ENCODE results near the gene TEX101.
"Not testable (repeated sequence)": the region's sequence is repeated elsewhere in the genome, so short reads cannot be mapped to it uniquely, and the experiment has no call there.

Gene TEX101

GRCh38 chr19:43420954-43421353 lies 6.3 kb downstream of the TEX101 start:
- DNase-seq (ENCODE audit: low read depth) = no peak

- DNase-seq (ENCODE audit: low read depth) = no peak
Observed at GRCh38 chr19:43422000-43422688, 7.5 kb downstream of the TEX101 start.

DNA sequence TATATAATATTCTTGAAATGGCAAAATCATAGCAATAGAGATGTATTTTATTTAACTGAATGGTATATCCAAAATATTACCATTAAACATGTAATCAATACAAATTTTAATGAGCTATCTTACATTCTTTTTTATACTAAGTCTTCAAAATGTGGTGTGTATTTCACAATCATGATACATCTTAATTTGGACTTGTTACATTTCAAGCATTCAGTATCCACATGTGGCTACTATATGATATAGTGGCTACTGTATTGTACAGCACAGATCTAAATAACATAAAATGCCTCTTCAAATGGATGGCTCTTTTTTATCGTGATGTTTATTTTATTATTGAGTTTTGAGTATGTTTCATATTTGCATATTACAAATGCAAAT lies 8.0 kb downstream of the TEX101 start:
- no peak for DNase-seq (ENCODE audit: low read depth)

DNA sequence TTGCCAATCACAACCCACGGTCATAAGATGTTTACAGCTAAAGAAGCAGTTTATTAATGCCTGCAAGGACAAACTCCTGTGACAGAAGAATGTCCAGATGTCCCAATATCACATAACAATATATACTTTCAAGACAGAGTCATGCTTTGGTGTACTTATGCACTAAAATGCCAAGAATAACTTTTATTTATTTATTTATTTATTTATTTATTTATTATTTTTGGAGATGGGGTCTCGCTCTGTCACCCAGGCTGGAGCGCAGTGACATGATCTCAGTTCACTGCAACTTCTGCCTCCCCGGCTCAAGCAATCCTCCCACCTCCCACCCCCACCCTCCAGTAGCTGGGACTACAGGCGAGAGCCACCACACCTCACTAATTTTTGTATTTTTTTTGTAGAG lies 9.1 kb downstream of the TEX101 start:
- DNase-seq (ENCODE audit: low read depth) = no peak

- DNase-seq (ENCODE audit: low read depth) = peak; percentile 28
Observed at GRCh38 chr19:43425567-43426392, 11.1 kb downstream of the TEX101 start.

GRCh38 chr19:43429395-43429794 lies 14.7 kb downstream of the TEX101 start:
- no peak for DNase-seq (ENCODE audit: low read depth)

GRCh38 chr19:43430142-43430710 lies 15.5 kb downstream of the TEX101 start:
- DNase-seq (ENCODE audit: low read depth) = no peak

DNA sequence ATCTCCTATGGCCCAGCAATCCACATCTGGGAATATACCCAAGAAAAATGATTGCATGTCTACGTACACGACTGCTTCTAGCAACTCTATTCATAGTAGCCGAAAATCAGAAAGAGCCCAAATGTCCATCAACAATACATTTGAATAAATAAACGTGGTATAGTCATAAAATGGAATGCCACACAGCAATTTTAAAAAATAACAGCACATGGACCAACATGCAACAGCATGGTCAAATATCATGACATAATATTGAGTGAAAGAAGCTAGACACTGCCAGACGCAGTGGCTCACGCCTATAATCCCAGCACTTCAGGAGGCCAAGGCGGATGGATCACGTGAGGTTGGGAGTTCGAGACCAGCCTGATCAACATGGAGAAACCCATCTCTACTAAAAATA lies 16.3 kb downstream of the TEX101 start:
- no peak for DNase-seq (ENCODE audit: low read depth)

GRCh38 chr19:43433358-43433673 lies 18.6 kb downstream of the TEX101 start:
- DNase-seq (ENCODE audit: low read depth) = no peak

GRCh38 chr19:43433689-43434088 lies 19.0 kb downstream of the TEX101 start:
- DNase-seq (ENCODE audit: low read depth) = no peak

DNA sequence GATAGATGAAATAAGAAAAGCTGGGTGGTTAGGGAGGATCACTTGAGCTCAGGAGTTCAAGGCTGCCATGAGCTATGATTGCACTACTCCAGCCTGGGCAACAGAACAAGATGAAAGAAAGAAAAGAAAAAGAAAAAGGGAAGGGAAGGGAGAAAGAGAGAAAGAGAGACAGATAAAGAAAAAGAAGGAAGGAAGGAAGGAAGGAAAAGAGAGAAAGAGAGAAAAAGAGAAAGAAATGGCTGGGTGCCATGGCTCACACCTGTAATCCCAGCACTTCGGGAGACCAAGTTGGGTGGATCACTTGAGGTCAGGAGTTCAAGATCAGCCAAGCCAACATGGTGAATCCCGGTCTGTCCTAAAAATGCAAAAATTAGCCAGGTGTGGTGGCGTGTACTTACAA lies 21.1 kb downstream of the TEX101 start:
- DNase-seq (ENCODE audit: low read depth) = no peak

GRCh38 chr19:43437284-43437683 lies 22.6 kb downstream of the TEX101 start:
- not testable (repeated sequence) for DNase-seq (ENCODE audit: low read depth)

GRCh38 chr19:43437712-43438111 lies 23.0 kb downstream of the TEX101 start:
- no peak for DNase-seq (ENCODE audit: low read depth)

GRCh38 chr19:43438291-43439031 lies 23.8 kb downstream of the TEX101 start:
- DNase-seq (ENCODE audit: low read depth) = no peak

DNA sequence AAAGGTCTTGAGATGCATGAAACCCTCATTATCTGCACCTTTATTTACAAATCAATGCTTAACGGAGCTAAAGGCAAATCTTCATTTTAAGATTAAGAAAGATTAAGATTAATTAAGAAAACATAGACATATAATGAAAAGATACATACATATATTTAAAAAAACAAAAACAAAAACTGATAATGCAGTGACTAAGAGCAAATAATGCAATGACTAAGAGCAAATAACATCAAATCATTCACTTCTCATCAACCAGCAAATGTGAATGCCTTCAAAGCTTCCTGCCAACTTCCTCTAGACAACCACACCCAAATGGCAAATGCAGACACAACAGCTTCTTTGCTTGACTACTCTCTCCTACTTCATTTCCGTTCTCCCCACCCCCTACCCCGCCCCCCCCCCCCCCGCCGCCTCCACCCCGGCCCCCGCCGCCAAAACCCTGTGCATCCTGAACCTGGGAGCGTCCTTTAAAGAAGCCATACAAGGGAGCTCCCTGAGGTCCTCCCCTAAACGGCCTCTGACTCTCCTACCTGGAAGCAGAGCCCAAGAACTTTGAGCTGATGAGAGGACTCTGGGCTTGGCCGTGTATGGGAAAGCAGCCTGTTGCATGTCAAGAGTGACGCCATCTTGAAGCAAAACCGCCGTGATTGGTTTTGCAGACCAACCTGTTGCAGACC lies 24.5 kb downstream of the TEX101 start:
- DNase-seq (ENCODE audit: low read depth) = no peak

- DNase-seq (ENCODE audit: low read depth) = no peak
Observed at GRCh38 chr19:43439709-43440063, 25.0 kb downstream of the TEX101 start.

- DNase-seq (ENCODE audit: low read depth) = no peak
Observed at GRCh38 chr19:43441716-43442115, 27.0 kb downstream of the TEX101 start.

- DNase-seq (ENCODE audit: low read depth) = not testable (repeated sequence)
Observed at GRCh38 chr19:43444091-43444490, 29.4 kb downstream of the TEX101 start.

- no peak for DNase-seq (ENCODE audit: low read depth)
Observed at GRCh38 chr19:43444531-43445287, 30.0 kb downstream of the TEX101 start.

DNA sequence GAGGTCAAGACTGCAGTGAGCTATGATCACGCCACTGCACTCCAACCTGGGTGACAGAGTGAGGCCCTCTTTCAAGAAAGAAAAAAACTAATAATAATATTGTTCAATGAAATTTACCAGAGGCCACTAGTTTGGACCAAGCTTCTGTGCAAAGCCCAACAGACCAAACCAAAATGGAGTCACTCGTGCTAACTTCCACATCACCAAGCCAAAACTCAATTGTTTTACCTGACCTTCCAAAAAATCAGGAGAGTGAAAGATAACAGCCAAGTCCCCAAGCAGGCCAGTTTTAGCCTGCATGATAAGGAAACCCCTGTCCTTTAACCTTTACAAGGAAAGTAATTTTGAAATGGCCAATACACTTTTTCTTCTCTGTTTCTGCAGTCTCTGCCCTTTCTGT lies 30.7 kb downstream of the TEX101 start:
- no peak for DNase-seq (ENCODE audit: low read depth)

DNA sequence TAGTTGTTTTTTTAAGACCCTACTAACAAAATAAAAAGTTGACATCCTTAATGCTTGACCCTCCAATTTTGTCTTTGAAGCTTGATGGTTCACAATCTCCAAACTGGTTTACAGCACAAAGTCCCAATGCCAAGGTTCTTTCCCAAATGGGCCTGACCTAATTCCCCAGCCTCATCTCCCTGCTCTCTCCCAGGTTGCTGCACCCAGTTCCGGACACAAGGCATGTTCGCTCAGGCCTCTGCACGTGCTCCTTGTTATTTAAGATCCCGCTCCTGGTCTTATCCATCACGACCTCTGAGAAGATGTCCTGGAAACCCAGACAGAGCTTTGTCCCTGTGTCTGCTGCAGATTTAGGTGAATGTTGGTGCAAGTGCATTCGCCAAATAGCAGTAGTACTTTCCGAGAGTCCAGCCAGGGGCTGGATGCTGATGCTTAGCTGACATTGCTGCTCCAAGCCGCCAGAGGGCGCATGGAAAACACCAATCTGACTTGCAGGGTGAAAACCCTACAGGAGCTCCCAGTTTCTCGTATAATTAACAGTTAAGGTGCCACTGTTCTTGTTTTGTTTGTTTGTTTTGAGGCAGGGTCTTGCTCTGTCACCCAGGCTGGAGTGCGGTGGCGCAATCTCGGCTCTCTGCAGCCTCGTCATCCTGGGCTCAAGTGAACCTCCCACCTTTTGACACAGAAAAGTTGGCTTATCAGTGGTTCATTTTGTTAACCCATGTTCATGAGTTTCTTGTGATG lies 32.2 kb downstream of the TEX101 start:
- peak; percentile 67 for DNase-seq (ENCODE audit: low read depth)
